ENCODE data around the gene TTLL8. TPM values are rescaled to one million over a fixed set of nuclear protein-coding genes. Genes with fewer than 3 reads are reported as not detected.

The TTLL8 gene
- total RNA-seq, 2 experiments from 2014 or later: not detected

DNA sequence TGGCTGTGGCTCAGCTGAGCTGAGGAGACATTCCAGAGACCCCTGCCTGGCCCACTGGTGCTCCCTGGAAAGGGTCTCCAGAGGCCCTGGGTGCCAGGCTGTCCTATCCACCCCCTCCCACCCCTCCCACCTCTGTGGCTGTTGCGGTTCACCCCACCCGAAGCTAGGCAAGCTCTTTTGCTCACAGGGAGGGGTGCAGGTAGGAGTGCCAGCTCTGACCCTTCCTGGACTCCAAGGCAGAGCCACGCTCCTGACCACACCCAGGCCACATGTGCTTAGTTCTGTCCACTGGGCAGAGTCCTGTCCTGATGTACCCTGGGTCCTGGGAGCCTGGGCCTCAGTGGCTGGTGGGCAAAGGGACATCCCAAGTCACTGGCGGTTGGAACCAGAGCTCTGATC lies 62.0 kb downstream of the TTLL8 start:
- Mint-ChIP-seq H3K36me3 (ENCODE audit: low read depth) (no peaks in the 10 kb centered on the region), H3K27me3 (peaks cover 10% of the 10 kb centered on the region), H3K27ac (no peak overlapping the region)

DNA sequence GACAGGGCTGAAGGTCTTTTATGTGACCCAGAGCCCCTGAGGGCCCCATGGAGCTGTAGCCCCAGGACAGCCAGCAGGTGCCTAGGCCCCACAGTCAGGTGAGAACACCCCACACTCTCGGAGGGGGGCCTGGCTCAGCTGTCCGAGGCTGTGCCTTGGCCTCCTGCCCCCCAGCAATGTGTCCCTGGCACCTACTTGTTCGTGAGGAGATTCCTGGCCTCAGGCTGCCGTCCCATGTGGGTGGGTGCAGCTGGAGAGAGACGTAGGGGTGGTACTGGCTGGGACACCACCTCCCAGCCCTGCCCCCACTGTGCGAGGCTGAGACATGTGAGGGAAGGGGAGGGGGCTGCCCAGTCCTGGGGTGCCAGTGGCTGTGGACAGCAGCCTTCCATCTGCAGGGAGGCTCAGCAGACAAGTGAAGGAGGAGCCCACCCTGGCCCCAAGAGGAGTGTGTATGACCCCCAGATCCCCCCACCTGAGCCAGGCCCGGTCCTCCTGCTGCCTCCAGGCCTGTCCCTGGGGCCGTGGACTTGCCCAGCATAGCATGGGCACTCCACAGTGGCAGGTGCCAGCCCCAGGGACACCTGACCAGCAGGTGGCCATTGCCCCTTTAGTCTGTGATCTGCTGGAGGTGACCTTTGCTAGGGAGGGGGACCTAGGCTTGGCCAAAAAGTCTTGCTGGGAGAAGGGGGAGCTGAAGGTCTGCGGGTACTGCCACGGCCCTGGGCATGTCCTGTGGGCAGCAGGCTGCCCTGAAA lies 62.6 kb downstream of the TTLL8 start:
- Mint-ChIP-seq H3K27ac (no peak overlapping the region), H3K36me3 (ENCODE audit: low read depth) (no peaks in the 10 kb centered on the region), H3K4me3 (no peak overlapping the region), H3K27me3 (peaks cover 8% of the 10 kb centered on the region), H3K9me3 (peaks cover 9% of the 10 kb centered on the region), H3K4me1 (ENCODE audit: low read depth) (peaks cover 14% of the 10 kb centered on the region)
- TF ChIP-seq, protein P1, sequence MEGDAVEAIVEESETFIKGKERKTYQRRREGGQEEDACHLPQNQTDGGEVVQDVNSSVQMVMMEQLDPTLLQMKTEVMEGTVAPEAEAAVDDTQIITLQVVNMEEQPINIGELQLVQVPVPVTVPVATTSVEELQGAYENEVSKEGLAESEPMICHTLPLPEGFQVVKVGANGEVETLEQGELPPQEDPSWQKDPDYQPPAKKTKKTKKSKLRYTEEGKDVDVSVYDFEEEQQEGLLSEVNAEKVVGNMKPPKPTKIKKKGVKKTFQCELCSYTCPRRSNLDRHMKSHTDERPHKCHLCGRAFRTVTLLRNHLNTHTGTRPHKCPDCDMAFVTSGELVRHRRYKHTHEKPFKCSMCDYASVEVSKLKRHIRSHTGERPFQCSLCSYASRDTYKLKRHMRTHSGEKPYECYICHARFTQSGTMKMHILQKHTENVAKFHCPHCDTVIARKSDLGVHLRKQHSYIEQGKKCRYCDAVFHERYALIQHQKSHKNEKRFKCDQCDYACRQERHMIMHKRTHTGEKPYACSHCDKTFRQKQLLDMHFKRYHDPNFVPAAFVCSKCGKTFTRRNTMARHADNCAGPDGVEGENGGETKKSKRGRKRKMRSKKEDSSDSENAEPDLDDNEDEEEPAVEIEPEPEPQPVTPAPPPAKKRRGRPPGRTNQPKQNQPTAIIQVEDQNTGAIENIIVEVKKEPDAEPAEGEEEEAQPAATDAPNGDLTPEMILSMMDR (IDR thresholded peaks at IDR 0.05): no peak
- POLR2A ChIA-PET: interaction anchor here (1.1 kb wide), 1 partner anchor 23 kb away, joined by 3 read pairs; no protein-coding TSS in a partner anchor
- ATAC-seq (no peak), DNase-seq (no peak)
- CTCF ChIA-PET: interaction anchor here (1.0 to 5.6 kb wide), 6 partner anchors 9 to 65 kb away, joined by 3 to 63 read pairs (median 12); partner anchors contain the start of gene IL17REL
- intact Hi-C loops (cut with micrococcal nuclease): no loop called here

More for the DNA sequence above, 62.0 kb downstream of the TTLL8 start:
- ATAC-seq (no peak), DNase-seq (no peak)
- Mint-ChIP-seq H3K9me3 (peaks cover 6% of the 10 kb centered on the region), H3K4me3 (no peak overlapping the region), H3K4me1 (ENCODE audit: low read depth) (peaks cover 14% of the 10 kb centered on the region)
- intact Hi-C loops (cut with micrococcal nuclease): no loop called here
- POLR2A ChIA-PET: interaction anchor here (0.9 kb wide), 1 partner anchor 32 kb away, joined by 3 read pairs; no protein-coding TSS in a partner anchor
- TF ChIP-seq, protein P1 (IDR thresholded peaks at IDR 0.05): no peak
- CTCF ChIA-PET: interaction anchor here (0.6 to 5.6 kb wide), 3 partner anchors 15 to 130 kb away, joined by 3 to 63 read pairs (median 3); no protein-coding TSS in a partner anchor

DNA sequence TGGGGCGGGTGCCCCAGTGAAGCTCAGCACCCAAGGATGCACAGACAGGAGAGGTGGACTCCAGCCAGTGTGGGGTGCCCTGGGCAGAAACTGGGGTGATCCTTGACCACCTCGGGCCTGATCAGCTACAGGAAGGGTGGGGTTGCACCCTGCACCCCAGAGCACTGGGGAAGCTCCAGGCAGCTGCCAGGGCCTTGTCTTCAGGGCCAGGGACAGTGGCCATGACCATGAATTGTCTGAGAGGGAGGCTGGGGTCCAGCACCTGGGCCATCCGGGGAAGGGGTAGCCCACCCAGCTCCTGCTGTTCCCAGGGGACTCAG lies 63.1 kb downstream of the TTLL8 start:
- H3K27me3 Mint-ChIP-seq: peaks cover 8% of the 10 kb centered on the region

DNA sequence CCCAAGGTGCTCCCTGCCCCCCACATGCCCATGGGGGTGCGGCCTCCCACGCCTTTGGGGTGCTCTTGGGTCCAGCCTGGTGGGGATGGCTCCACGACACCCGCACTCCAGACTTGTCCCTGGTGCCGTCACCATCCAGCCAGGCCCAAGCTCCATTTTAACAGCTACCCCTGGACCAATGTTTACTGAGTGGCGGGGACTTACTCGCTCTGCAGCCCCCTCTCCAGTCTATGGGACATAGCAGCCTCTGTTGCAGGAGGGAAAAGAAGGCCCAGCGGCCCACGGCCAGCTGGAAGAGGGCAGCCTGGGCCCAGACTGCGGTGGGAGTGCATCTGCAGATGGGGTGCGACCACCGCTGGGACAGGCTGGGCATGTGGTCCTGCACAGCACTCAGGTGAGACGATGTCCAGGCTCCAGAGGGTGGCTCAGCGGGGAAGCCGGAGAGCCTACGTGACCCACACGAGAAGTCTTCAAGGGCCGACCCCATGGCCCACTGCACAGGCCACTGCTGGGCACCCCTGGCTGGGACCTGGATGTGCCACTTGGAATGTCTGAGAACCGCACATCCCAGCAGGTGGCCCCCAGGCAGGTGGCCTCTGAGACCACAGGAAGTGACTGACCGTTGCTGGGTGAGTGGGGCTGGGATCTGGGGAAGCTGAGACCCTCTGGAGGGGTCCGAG lies 63.6 kb downstream of the TTLL8 start:
- CTCF ChIA-PET: interaction anchor here (0.7 to 5.6 kb wide), 12 partner anchors 10 to 227 kb away, joined by 3 to 63 read pairs (median 10); partner anchors contain the start of gene IL17REL
- Mint-ChIP-seq H3K9me3 (peaks cover 9% of the 10 kb centered on the region), H3K4me1 (ENCODE audit: low read depth) (peaks cover 14% of the 10 kb centered on the region), H3K27ac (no peak overlapping the region), H3K27me3 (peaks cover 8% of the 10 kb centered on the region), H3K36me3 (ENCODE audit: low read depth) (no peaks in the 10 kb centered on the region), H3K4me3 (no peak overlapping the region)
- POLR2A ChIA-PET: interaction anchor here (0.8 to 1.1 kb wide), 2 partner anchors 18 to 24 kb away, joined by 3 read pairs; no protein-coding TSS in a partner anchor
- TF ChIP-seq, protein P1 (IDR thresholded peaks at IDR 0.05): no peak
- intact Hi-C loops (cut with micrococcal nuclease): loop anchor here (5.0 kb wide), 1 partner anchor 38 kb away; no protein-coding TSS in a partner anchor
- no peak for ATAC-seq
- DNase-seq: no peak

More for the DNA sequence above, 63.1 kb downstream of the TTLL8 start:
- H3K27ac Mint-ChIP-seq: no peak overlapping the region
- intact Hi-C loops (cut with micrococcal nuclease): no loop called here
- DNase-seq (no peak), ATAC-seq (no peak)
- peaks cover 9% of the 10 kb centered on the region for H3K9me3 Mint-ChIP-seq
- POLR2A ChIA-PET: interaction anchor here (1.1 kb wide), 1 partner anchor 23 kb away, joined by 3 read pairs; no protein-coding TSS in a partner anchor
- CTCF ChIA-PET: interaction anchor here (1.0 to 5.6 kb wide), 7 partner anchors 10 to 64 kb away, joined by 3 to 63 read pairs (median 9); partner anchors contain the start of gene IL17REL
- TF ChIP-seq, protein P1 (IDR thresholded peaks at IDR 0.05): no peak
- no peaks in the 10 kb centered on the region for H3K36me3 Mint-ChIP-seq (ENCODE audit: low read depth)
- peaks cover 14% of the 10 kb centered on the region for H3K4me1 Mint-ChIP-seq (ENCODE audit: low read depth)
- H3K4me3 Mint-ChIP-seq: no peak overlapping the region
